Caco-2 (cell line): ENCODE data around the gene DIS3L2. TPM values are rescaled to one million over a fixed set of nuclear protein-coding genes. Genes with fewer than 3 reads are reported as not detected.
"Not testable (repeated sequence)": the region's sequence is repeated elsewhere in the genome, so short reads cannot be mapped to it uniquely, and the experiment has no call there.

Experiments
- BruUV-seq: library from RNA; stranded (reverse); fragments of 400-500 nt; replicated peaks from 2 replicates; lab custom pipeline; 2021; lab: Mats Ljungman, UMichigan
- CTCF ChIA-PET: fragments of 300-600 bp; sonication (Branson Sonifier 250); formaldehyde crosslinking; loops from one replicate; lab custom pipeline; 2022; ENCODE audit warnings: antibody characterized with exemption; lab: Charles Lee
- POLR2A ChIA-PET: fragments of 300-600 bp; sonication (Branson Sonifier 250); formaldehyde crosslinking; loops from one replicate; lab custom pipeline; 2022; ENCODE audit warnings: antibody characterized with exemption; lab: Charles Lee
- DNase-seq, 2 experiments: peaks; one replicate each; pipeline versions ENCODE4 v3.0.0 to v3.0.0-alpha.2; 2020 to 2022
- H3K27me3 ChIP-seq: replicated peaks from 2 replicates; pipeline ENCODE4 v1.6.0; 2011; ENCODE audit warnings: low read length; ENCODE audit not compliant: control insufficient read depth, insufficient read depth
- H3K36me3 ChIP-seq: 2 replicates; pipeline ENCODE4 v1.5.1; 2011; ENCODE audit warnings: low read length; ENCODE audit not compliant: control insufficient read depth, insufficient read depth
- H3K4me1 ChIP-seq: fragments of 250-450 bp; sonication (Bioruptor Pico); 2 replicates; pipeline ENCODE4 v1.5.1; 2020; ENCODE audit warnings: mild to moderate bottlenecking
- H3K4me3 ChIP-seq: 2 replicates; pipeline ENCODE4 v1.5.1; 2011; ENCODE audit warnings: low read depth, mild to moderate bottlenecking, control low read depth, low read length
- H3K9me3 ChIP-seq: fragments of 250-450 bp; sonication (Bioruptor Pico); 2 replicates; pipeline ENCODE4 v1.5.1; 2020; ENCODE audit warnings: mild to moderate bottlenecking, moderate library complexity
- H3K27ac Mint-ChIP-seq: one replicate; pipeline ENCODE4 v1.8.0; 2022; ENCODE audit warnings: mixed read lengths; ENCODE audit not compliant: unreplicated experiment
- H3K27me3 Mint-ChIP-seq: one replicate; pipeline ENCODE4 v1.8.0; 2022; ENCODE audit warnings: mixed read lengths; ENCODE audit not compliant: insufficient read depth, unreplicated experiment
- H3K36me3 Mint-ChIP-seq: one replicate; pipeline ENCODE4 v1.8.0; 2022; ENCODE audit warnings: mild to moderate bottlenecking, mixed read lengths; ENCODE audit not compliant: insufficient read depth, unreplicated experiment
- H3K4me1 Mint-ChIP-seq: one replicate; pipeline ENCODE4 v1.8.0; 2022; ENCODE audit warnings: low read depth, mixed read lengths; ENCODE audit not compliant: unreplicated experiment
- H3K4me3 Mint-ChIP-seq: one replicate; pipeline ENCODE4 v1.8.0; 2022; ENCODE audit warnings: mild to moderate bottlenecking, moderate library complexity, mixed read lengths; ENCODE audit not compliant: unreplicated experiment
- H3K9me3 Mint-ChIP-seq: one replicate; pipeline ENCODE4 v1.8.0; 2022; ENCODE audit warnings: mixed read lengths; ENCODE audit not compliant: unreplicated experiment
- CTCF ChIP-seq, 2 experiments: fragments of 200-600 bp in 1 of 2; IDR thresholded peaks; 1 replicate in 1 of 2; 2 replicates in 1 of 2; pipeline versions ENCODE4 v1.5.1 to v1.8.0; 2011 to 2022; ENCODE audit warnings: antibody characterized with exemption in 1 of 2, control low read depth in 1 of 2, inconsistent platforms in 1 of 2, low read depth in 1 of 2, low read length in 1 of 2, mild to moderate bottlenecking in 1 of 2, moderate library complexity in 1 of 2; ENCODE audit not compliant: insufficient read depth in 1 of 2, severe bottlenecking in 1 of 2, unreplicated experiment in 1 of 2
- intact Hi-C: fragments of 100-400 bp; cut with micrococcal nuclease; formaldehyde crosslinking; loops from one replicate; pipeline ENCODE4 v1.10.0; 2022; ENCODE audit not compliant: unreplicated experiment
- total RNA-seq: library from RNA; stranded (reverse); gene quantifications from 2 replicates; pipeline ENCODE4 v1.2.3, GENCODE V29; 2022

Gene DIS3L2
- total RNA-seq, 1 experiment from 2014 or later = 15.5 TPM

DNA sequence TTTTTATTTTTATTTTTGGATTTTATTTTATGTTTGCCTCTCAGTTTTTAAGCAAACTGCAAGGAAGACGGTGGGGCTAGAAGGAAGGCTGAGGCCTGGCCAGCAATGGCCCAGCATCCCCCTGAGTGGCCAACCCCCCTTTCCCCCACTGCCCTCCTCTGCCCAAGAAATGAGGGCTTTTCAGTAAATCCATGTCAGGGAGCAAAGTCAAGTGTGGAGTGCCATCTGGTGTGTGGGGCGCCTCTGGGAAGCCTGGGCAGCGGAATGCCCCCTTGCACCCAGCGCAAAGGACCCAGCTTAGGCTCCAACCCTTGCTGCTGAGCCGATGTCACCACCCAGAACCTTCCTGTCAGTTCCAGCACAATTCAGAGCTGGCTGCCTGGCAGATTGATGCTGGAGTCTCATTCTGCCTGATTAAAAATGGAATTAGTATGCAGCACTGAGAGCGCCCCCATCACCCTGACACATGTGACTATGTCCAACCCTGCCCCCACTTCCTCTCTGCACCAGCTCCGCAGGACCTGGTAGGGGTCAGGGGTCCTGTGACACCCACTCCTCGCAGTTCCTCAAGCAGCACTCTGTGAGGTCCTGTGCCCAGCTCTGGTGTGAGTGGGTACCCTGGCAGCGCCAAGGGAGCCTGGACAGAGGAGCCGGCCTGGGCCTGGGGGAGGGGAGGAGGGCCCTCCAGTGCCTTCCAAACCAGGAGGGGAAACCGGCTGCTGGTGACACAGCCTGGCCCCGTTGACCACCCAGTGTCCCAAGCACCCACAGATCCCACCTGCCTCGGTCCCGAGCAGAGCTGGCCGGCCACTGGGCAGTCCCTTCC is 407.8 kb downstream of the DIS3L2 start:
- H3K36me3 ChIP-seq = no peaks in the 10 kb centered on the region
- no peak overlapping the region for H3K27ac Mint-ChIP-seq
- peak in 1 of 2 experiments; percentile 8 for DNase-seq
- H3K27me3 Mint-ChIP-seq = no peaks in the 10 kb centered on the region
- POLR2A ChIA-PET = no interaction called here
- no peaks in the 10 kb centered on the region for H3K9me3 ChIP-seq
- BruUV-seq = no TSS peak
- H3K4me3 Mint-ChIP-seq = no peak overlapping the region
- H3K27me3 ChIP-seq = no peaks in the 10 kb centered on the region
- H3K9me3 Mint-ChIP-seq = no peaks in the 10 kb centered on the region
- H3K4me3 ChIP-seq = no peak overlapping the region
- no peaks in the 10 kb centered on the region for H3K36me3 Mint-ChIP-seq
- 0 out of 2 replicates have a peak, but pooled peaks cover 4% of the 10 kb centered on the region for H3K4me1 ChIP-seq
- TF ChIP-seq CTCF (IDR thresholded peaks at IDR 0.05; ENCODE audit: insufficient read depth in 1 of 2, low read depth in 1 of 2, low read length in 1 of 2, severe bottlenecking in 1 of 2, unreplicated experiment in 1 of 2) = no peak
- CTCF ChIA-PET = no interaction called here
- H3K4me1 Mint-ChIP-seq = no peaks in the 10 kb centered on the region
- intact Hi-C loops = loop anchor here (5.0 kb wide), 1 partner anchor 462 kb away; no protein-coding TSS in a partner anchor

GRCh38 chr2:232370007-232370406 is 408.5 kb downstream of the DIS3L2 start:
- intact Hi-C loops, POLR2A ChIA-PET, H3K27ac Mint-ChIP-seq, H3K36me3 Mint-ChIP-seq, H3K4me3 ChIP-seq, H3K4me1 ChIP-seq, H3K27me3 Mint-ChIP-seq, H3K4me3 Mint-ChIP-seq, H3K9me3 ChIP-seq, H3K27me3 ChIP-seq, H3K4me1 Mint-ChIP-seq, CTCF ChIA-PET, H3K9me3 Mint-ChIP-seq, H3K36me3 ChIP-seq, BruUV-seq, DNase-seq: not testable (repeated sequence)

DNA sequence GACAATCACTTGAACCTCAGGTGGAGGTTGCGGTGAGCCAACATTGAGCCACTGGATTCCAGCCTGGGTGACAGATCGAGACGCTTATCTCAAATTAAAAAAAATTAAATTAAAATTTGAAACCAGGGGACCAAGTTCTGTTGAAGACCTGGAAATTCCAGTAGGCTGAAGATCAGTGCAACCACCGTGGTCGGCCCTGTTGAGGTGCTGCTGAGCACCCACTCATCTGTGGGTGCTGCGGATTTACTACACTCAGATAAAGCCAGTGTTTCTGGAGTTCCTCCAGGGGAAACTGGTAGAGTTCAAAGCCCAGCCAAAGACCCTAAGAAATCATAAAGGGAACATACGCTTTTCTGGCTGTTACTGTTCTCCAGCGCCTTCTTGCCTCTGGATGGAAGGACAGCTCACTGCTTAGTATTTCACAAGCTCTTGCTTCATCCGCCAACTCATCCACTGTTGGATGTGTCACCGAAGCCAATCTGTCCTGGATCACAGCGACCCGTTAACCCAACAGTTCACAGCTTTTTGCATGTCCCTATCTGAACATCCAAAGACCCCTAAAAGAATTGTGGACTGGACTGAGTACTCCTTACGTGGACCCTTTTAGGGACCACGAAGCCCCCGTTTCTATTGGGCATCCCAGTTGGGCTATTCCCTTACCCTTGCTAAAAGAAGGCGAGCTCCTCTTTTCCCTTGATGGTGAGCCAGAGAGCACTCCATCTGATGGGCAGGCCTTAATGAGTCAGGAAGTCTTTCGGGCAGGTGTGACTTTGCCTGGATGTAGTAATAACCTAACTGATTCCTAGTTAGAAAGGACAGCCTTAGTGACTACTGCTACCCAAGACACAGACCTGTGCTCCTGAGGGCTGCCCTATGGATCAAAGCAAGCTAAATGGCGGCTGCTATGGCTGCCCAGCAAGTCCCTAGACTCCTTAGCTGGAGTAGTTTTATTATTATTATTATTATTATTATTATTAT is 411.0 kb downstream of the DIS3L2 start:
- Mint-ChIP-seq H3K9me3 (no peaks in the 10 kb centered on the region), H3K27ac (no peak overlapping the region), H3K4me1 (no peaks in the 10 kb centered on the region), H3K27me3 (no peaks in the 10 kb centered on the region), H3K4me3 (no peak overlapping the region), H3K36me3 (no peaks in the 10 kb centered on the region)
- ChIA-PET POLR2A (no interaction called here), CTCF (interaction anchor here (0.5 kb wide), 1 partner anchor 505 kb away, joined by 5 read pairs; no protein-coding TSS in a partner anchor)
- Histone ChIP-seq H3K27me3 (no peaks in the 10 kb centered on the region), H3K9me3 (no peaks in the 10 kb centered on the region), H3K4me3 (no peak overlapping the region), H3K36me3 (no peaks in the 10 kb centered on the region), H3K4me1 (no peaks in the 10 kb centered on the region)
- no peak for DNase-seq
- intact Hi-C loops = no loop called here
- no TSS peak for BruUV-seq
- no peak for TF ChIP-seq CTCF (IDR thresholded peaks at IDR 0.05; ENCODE audit: insufficient read depth in 1 of 2, low read depth in 1 of 2, low read length in 1 of 2, severe bottlenecking in 1 of 2, unreplicated experiment in 1 of 2)
